T-helper 9 cell (primary cell): ENCODE measurements around the gene TBC1D17.

ENCODE experiments used
- DNase-seq: peaks from one replicate; pipeline ENCODE4 v3.0.0-alpha.2; 2020
- total RNA-seq, 2 donors: gene quantifications; one replicate each; lab custom pipeline; 2026; lab: John Stamatoyannopoulos, UW

Gene TBC1D17
- total RNA-seq = 43.9 to 62.4 reads per million in 2 donors

DNA sequence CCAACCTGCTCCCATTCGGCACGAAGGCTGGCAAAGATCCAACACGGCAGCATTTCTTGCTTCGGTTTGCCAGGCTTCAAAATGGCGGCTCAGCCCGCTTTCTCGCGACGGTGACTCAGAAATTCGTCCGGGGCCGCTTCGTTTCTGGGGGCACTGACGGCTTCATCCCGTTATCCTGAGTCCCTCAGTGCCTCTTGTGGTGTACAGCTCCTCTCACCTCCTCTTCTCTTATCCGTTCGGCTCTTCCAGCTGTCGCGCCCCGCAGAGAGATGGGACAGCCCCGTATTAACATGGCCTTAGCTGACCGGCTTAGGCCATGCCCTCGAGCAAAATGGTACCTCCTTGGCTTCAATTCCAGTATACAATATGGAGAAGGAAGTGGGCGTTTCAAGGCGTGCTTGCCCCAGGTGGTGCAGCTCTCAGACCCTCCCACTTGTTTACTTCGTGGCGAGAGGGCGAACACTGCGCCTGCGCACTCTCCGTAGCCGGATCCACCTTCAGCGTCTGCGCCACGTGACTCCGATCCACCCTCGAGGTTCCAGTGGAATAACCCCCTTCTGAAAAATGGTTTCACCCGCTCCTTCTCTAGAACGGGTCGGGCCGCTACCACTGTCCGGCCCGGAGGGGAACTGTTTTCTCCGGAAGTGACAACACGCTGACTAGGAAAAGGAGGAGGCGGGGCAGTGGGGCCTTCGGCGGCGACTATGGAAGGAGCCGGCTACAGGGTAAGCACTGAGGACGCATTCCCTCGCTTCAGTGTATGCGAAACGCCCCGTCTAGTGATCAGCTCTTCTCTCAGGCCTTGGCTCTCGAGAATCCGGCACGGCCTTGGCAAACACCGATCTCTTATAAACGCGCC, at the start of gene TBC1D17, which contains the start of gene AKT1S1:
Gene TBC1D17 (plus strand): TSS at position 683 of the 859 bp plus-strand sequence. CDS start 22 bp downstream, at position 705.
Gene AKT1S1 (minus strand): TSS at position 336 of the 859 bp plus-strand sequence. CDS start 4,060 bp downstream, outside the sequence.
- peak; percentile 96 for DNase-seq

DNA sequence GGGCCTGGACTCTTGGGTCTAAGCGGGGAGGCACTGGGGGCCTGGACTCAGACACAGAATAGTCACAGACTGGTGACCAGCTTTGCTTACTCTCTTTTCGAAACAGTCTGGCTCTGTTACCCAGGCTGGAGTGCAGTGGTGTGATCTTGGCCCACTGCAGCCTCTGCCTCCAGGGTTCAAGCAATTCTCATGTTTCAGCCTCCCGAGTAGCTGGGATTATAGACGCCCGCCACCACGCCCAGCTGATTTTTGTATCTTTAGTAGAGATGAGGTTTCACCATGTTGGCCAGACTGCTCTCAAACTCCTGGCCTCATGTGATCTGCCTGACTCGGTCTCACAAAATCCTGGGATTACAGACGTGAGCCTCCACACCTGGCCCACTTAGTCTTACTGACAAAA, 48.3 kb upstream of the TBC1D17 start:
- DNase-seq = no peak

DNA sequence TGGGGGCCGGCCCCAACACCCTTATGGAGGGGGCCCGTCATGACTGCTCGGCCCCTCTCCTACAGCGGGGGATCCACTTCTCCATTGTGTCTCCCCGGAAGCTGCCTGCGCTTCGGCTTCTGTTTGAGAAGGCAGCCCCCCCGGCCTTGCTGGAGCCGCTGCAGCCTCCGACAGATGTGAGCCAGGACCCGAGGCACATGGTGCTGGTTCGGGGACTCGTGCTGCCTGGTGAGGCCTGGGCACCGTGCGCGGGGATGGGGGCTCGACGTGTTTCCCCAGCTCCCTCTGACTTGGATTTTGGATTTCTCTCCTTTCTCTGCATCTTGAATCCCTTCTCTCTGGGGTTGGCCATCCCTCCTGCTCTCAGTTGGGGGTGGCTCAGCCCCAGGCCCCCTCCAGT, 47.8 kb upstream of the TBC1D17 start:
- no peak for DNase-seq

DNA sequence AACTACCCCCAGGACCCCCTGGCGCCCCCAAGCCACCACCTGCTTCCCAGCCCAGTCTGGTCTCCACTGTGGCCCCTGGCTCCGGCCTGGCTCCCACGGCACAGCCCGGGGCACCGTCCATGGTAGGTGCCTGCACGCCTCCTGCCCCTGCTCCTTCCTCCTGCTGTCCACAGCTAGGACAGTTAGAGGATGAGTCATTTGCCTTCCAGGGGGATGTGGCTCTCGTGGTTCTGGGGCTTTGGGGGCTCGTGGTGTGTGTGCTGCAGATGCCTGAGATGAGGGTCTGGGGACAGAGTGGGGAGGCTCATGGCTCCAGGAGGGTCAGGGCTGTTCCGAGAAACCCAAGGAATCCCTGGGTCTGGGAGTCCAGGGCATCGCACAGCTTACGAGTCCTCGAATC, 46.7 kb upstream of the TBC1D17 start:
- DNase-seq = no peak

DNA sequence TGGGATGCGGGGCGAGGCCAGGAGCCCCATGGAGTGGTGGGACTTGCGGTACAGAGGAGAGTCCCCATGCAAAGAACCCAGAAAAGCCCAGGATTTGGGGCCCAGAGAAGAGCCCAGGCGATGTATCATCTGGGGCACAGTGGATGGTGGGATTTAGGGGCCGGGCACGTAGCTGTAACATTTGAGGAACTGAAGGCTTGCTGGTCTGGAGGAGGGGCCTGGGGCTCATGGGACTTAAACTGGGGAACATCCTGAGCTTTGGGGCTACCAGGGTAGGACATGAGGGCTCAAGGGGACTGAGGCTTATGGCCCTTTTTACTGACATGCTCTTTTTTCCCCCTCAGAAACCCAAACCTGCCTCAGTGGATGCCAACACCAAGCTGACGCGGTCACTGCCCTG, 45.9 kb upstream of the TBC1D17 start:
- DNase-seq = no peak

DNA sequence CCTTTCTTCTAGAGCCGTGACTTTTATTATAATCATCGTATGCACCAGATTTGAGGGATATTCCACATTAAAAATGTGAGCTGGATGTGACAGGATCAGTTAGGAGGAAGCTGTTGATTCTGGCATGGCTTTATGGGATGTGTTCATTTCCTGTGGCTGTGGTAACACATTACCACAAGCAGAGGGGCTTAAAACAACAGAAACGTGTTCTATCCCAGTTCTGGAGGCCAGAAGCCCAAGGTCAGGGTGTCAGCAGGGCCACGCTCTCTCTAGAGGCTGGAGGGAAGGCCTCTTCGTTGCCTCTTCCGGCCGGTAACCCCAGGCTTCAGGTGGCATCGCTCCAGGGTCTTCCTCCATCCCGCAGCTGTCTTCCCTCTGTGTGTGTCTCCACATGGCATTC, 44.9 kb upstream of the TBC1D17 start:
- no peak for DNase-seq

DNA sequence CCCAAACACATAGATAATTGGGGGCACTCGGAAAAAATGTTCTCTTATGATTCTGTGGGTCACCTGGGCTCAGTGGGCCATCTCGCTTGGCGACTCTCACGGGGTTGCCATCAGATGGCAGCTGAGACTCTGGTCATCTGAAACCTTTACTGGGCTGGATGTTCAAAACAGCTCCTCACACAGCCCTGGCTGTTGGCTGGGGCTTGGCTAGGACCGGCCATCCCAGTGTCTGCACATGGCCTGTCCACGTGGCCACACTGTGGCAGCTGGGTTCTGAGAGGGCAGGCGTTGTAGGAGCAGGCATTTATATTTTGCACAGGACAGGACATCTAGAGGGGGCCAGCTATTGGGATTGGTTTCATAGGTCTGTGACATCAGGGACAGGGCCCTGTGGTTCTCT, 43.9 kb upstream of the TBC1D17 start:
- no peak for DNase-seq

DNA sequence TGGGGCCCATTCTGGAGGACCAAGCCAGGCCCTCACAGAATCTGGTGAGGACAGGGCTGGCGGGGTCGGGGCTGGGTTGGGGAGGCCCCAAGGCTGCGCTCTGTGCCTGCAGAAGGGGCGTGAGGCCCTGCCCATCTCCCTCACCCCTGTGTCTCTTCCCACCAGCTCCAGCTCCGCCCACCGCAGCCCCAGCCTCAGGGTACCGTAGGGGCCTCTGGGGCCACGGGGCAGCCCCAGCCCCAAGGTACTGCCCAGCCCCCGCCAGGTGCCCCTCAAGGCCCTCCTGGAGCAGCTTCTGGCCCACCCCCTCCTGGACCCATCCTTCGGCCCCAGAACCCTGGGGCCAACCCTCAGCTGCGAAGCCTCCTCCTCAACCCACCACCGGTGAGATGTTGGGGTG, 41.9 kb upstream of the TBC1D17 start:
- DNase-seq = no peak

DNA sequence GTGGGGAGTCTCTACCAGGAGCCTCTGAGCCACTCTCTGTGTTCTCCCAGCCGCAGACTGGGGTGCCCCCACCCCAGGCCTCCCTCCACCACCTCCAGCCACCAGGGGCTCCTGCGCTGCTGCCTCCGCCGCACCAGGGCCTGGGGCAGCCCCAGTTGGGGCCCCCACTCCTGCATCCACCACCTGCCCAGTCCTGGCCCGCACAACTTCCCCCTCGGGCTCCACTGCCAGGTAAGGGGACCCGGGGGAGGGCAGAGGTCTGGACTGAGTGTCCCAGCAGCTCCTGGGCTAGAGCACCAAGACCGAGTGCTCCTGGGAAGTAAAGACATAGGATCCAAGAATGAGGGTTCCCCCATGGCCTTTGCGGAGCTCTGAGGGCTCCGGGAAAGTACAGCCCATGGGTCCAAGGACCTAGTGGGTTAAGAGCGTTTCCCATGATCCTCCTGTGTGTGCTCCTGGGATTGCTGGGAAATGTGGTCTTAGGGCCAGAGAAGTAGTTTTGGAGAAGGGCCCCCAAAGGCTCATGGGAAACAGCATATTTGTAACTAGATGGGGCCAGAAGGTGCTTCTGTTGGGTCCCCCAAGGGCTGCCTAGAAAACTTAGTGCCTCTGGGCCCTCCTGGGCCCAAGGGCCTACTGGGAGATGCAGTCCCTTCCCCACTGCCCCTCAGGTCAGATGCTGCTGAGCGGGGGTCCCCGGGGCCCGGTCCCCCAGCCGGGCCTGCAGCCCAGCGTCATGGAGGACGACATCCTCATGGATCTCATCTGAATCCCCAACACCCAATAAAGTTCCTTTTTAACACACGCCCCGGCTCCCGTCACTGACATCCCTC, 41.1 kb upstream of the TBC1D17 start:
- DNase-seq = no peak

DNA sequence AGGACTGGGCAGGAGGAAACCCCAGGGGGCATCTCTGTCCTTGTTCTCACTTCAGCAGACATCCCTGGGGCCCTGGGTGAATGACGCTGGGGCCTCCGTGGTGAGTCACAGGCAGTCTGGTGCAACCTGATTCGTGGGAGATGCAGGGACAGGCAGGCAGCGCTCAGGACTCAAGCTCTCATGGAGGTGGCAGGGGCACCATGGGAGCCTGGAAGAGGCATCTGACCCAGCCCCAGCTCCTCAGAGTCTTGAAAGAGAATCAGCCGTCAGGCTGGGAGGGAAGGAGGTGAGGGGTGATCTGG, 40.5 kb upstream of the TBC1D17 start:
- DNase-seq = no peak

DNA sequence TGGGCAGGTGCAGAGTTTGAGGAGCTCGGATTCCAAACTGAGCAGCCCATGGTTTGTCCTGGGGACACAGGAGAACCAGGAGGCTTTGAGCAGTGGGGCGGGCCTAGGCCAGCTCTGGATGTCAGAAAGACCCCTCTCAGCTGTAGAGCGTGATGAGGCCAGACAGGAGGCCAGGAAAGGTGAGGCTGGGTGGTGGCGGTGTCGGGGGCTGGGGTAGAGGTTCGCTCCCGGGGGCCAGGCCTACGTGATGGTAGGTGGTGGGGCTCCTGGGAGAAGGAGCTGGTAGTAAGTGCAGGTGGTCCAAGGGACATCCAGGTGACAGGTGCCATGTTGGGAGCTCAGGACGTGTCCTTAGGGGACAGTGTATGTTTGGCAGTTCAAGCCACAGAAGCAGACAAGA, 40.1 kb upstream of the TBC1D17 start:
- no peak for DNase-seq

DNA sequence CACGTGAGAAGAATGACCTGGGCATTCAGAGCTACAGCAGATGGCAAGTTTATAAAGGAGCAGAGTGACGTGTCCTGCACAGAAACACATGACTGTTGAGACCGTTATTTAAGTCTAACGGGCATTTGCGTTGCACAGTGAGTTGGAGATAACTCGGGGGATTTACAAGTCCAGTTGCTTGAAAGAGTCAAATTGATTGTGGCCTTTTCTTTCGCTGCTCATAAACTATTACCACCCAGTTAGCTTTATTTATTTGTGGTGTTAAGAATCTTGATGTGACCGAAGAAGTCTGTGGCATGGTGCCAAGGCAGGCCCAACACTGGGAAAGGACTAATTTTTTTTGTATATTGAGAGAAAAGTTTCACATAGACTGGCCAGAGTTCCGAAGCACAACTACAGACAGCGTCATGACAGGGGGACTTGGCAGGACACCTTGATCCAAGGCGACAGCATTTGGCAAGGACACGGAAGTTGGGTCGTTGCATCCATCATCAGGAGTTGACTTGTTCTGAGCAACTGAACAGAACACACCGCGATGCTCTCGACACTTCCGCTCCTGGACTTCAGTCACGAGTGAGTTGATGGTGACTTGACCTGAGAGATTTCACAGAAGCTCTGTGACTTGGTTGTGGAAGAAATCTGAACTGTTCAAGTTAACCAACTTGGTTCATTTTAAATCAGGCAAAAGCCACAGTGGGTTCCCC, 38.5 kb upstream of the TBC1D17 start:
- no peak for DNase-seq

DNA sequence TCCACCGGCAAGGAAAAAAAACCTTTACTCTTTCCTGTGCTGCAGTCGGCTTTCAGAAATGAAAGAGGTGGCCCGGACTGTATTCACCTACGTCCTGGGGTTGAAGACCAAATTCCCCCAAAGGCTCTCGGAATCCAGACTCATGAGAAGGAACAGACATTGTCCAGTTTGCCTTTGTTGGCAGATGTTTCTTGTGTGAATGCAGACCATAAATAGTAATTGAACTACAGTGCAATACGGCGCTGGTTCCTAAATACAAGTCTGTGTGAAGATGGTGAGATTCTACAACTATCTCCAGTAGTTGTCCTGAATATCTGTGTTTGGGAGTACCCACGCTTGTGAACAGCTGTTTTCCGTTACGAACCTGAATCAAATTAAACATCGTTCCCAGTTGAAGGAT, 37.8 kb upstream of the TBC1D17 start:
- no peak for DNase-seq

DNA sequence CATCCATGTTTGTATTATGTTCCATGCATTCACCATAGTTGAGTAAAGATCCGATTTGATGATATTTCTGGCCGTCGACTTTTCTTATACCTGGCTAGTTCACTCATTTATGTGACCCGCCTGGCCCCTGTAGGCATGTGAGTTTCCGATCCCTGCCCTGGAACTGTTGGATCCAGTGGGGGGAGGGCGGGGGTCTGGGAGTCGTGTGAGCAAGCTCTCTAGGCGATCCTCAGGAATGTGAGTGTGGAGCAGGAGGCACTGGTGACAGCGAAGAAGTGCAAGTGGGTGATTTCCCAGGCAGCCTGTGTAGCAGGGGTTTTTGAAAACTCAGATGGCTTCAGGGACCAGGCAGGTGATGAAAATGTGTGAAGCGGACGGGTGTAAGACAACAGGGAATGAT, 37.2 kb upstream of the TBC1D17 start:
- DNase-seq = no peak

DNA sequence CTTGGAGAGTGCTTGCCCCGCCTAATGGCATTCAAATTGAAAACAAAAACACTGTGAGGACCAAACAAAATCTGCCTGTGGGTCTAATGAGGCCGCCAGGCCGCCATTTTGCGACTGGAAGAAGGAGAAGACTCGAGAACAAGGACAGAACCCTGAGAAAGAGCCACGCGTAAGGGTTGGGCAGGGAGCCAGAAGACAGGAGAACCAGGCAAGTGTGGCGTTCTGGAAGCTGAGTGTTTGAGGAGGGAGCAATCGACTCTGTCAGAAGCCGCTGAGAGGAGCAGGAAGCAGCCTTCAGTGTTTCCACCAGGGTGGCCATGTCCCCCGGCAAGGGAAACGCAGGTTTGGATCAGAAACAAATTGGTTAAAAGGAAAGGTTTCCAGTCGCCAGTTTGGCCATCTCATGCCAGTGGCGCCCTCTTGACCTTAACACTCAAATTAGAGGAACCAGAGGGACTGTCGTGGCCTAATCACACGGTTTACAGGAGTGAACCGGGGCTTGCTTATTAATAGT, 36.7 kb upstream of the TBC1D17 start:
- no peak for DNase-seq

DNA sequence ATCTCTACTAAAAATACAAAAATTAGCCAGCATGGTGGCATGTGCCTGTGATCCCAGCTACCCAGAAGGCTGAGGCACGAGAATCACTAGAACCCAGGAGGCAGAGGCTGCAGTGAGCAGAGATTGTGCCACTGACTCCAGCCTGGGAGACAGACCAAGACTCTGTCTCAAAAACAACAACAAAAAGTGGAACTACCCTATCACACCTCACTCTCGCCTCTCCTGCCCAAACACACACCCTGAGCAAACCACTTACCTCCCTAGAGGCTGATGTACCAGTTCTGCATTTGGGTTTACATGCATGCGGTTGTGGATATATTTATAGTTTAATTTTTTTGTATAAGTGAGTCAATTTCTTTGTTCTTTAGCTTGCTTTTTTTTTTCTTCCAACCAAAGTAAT, 34.2 kb upstream of the TBC1D17 start:
- no peak for DNase-seq

DNA sequence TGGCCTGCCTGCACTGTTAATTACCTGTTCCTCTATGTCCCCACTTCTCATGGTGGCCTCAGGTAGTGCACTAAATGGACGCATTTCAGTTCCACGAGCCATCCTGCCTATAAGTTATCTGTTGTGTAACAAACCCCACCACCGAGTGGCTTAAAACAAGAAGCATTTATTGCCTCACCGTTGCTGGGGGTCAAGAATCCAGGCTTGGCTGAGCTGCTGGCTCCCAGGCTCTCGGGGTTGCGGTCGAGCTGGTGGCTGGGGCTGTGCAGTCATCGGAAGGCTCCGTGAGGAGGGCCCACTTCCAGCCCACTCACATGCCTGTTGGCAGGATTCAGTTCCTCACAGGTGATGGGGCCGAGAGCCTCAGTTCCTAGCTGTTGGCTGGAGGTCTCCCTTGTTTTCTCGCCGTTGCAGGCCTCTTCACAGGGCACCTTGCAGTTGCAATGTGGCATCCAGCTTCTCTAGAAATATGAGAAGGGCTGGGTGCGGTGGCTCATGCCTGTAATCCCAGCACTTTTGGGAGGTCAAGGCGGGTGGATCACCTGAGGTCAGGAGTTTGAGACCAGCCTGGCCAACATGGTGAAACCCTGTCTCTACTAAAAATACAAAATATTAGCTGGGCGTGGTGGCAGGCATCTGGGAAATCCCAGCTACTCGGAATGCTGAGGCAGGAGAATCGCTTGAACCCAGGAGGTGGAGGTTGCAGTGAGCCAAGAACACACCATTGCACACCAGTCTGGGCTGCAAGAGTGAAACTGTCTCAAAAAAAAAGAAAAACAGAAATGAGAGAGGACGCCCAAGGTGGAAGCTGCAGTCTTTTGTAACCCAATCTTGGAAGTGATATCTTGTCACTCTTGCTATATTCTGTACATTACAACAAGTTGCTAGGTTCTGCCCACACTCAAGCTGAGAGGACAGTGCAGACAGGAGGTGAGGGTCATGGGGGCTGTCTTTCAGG, 33.1 kb upstream of the TBC1D17 start:
- no peak for DNase-seq

DNA sequence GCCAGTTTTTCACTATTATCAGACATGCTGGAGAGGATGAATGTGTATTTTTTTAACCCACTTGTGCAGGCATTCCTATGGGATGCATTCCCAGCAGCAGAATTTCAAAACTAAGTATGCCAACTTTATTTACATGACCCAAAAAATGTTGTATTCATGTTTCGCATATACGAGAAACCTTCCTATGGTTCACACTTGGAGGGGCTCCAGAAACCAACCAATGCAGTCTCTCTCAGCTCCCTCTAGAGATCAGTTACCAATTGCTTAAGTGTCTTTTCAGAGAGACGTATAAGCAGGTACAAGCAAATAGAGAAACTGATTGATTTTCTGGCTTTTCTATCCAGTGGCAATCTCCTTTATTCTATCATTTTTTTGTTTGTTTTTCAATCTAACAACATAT, 32.1 kb upstream of the TBC1D17 start:
- DNase-seq = no peak

DNA sequence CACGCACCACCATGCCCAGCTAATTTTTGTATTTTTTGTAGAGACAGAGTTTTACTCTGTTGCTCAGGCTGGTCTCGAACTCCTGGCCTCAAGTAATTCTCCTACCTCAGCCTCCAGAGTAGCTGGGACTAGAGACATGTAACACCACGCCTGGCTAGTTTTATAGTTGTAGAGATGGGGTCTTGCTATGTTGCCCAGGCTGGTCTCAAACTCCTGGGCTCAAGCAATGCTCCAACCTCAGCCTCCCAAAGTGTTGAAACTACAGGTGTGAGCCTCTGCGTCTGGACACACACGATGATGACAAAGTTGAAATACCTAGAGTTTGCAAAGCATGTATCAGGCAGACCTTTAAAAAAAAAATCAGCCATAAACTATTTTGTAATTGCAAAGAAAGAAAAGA, 31.1 kb upstream of the TBC1D17 start:
- DNase-seq = no peak

DNA sequence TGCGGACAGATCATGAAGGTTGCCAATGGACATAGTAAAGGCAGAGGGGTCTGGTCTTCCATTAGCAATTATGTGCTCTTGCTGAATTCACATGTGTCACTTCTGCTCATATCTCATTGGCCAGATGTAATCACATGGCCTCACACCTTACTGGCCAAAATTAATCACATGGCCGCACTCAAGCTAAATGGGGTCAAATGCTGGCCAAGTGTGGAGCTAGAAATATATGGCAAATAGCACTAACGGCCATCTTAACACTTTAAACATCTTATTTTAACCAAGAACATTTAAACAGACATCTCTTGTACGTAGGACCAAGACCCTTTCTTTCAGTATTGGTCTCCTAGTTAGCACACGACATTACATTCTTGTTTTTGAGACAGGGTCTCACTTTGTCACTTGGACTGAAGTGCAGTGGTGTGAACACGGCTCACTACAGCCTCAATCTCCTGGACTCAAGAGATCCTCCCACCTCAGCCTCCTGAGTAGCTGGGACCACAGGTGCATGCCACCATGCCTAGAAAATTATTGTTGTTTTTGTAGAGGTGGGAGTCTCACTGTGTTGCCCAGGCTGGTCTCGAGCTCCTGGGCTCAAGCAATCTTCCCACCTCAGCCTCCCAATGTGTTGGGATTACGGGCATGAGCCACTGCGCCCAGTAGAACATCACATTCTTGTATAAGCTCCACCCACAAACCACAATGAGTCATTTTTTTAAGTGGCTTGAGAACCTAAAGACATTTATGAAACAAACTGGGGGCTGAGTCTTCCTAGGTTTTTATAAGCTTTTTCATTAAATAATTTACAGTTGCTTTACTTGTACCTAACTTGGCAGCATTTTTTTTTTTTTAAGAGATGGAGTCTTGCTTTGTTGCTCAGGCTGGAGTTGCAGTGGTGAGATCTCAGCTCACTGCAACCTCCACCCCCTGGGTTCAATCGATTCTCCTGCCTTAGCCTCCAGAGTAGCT, 29.5 kb upstream of the TBC1D17 start:
- no peak for DNase-seq

DNA sequence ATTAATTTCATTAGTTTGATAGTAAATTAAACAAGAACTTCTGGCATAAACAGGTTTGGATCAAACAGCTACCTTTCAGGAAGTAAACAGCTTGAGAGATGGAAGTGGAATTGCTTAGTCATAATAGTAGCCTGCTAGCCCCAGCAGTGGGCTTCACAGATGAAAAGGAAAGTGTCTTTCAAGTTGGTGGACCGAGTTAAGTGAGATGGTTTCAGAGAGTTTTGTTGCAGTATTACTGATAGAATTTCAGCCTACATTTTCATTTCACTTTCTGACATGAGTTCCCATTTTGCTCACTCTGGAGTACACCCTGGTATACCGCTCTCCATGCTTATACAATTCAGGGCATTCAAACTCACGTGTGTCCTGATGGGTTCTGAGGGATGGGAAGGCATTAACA, 28.6 kb upstream of the TBC1D17 start:
- no peak for DNase-seq
